ENCODE measurements around the gene P2RX7. TPM values are rescaled to one million over a fixed set of nuclear protein-coding genes. Genes with fewer than 3 reads are reported as not detected.

Gene P2RX7
- total RNA-seq, 1 experiment from 2014 or later: 0.23 TPM

DNA sequence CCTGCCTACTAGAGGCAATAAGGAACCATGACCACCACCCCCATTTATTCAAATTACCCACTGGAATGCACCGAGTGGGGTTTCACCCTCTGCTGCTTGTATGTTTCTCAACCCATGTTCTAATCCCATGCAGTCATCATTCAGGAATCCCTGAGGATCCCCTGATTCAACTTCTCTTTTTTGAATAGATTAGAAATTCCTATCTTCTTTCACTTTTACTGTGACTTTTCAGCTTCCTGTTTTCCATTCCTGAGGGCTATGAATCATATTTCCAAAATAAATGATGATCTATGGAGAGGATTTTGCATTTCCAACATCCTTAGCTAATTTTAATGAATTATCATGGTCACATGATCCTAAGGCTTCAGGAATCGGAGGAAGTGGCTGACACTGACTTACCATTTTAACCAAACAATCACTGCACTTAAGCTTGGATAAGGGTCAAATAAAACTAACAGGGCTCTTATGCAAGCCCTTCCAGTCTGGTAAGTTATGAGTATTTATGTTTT is 57.9 kb downstream of the P2RX7 start:
- in situ Hi-C loops (cut with HindIII; ENCODE audit: low pct_unique_long_range_greater_than_20kb, low sequenced_read_pairs) (no loop called here), intact Hi-C loops (cut with micrococcal nuclease; ENCODE audit: unreplicated experiment) (no loop called here)
- BruUV-seq (replicated peaks): no TSS peak
- DNase-seq (ENCODE audit: low read depth, low spot score) (no peak), ATAC-seq (no peak)
- H3K27me3 ChIP-seq (ENCODE audit: control insufficient read depth, insufficient read depth, low read length): no peaks in the 10 kb centered on the region
- no peak for TF ChIP-seq SIN3A (IDR thresholded peaks at IDR 0.05; ENCODE audit: borderline replicate concordance, insufficient read depth, low read depth, low read length)
- no peak for TF ChIP-seq REST (IDR thresholded peaks at IDR 0.05; ENCODE audit: insufficient read depth in 1 of 2, low read depth in 2 of 2, low read length in 1 of 2)
- TF ChIP-seq TCF7L2 (IDR thresholded peaks at IDR 0.05; ENCODE audit: low read depth, low read length): no peak
- no peak for TF ChIP-seq POLR2AphosphoS5 (IDR thresholded peaks at IDR 0.05; ENCODE audit: low read depth, low read length)
- no peak for TF ChIP-seq CTCF (IDR thresholded peaks at IDR 0.05)
- no peaks in the 10 kb centered on the region for H3K36me3 ChIP-seq (ENCODE audit: control insufficient read depth, insufficient read depth, low read length)
- no peak overlapping the region for H3K4me3 ChIP-seq (ENCODE audit: low read depth in 2 of 2, low read length in 2 of 2)
- ChIA-PET CTCF (no interaction called here), POLR2A (no interaction called here)
- no peak overlapping the region for H3K27ac ChIP-seq (ENCODE audit: low read length)
- H3K4me1 ChIP-seq (ENCODE audit: control insufficient read depth, insufficient read depth, low read length): no peaks in the 10 kb centered on the region
- no peaks in the 10 kb centered on the region for H3K9me3 ChIP-seq (ENCODE audit: control insufficient read depth, insufficient read depth, low read depth, low read length)

- no peak for TF ChIP-seq SIN3A (IDR thresholded peaks at IDR 0.05; ENCODE audit: borderline replicate concordance, insufficient read depth, low read depth, low read length)
- no peak for TF ChIP-seq REST (IDR thresholded peaks at IDR 0.05; ENCODE audit: insufficient read depth in 1 of 2, low read depth in 2 of 2, low read length in 1 of 2)
- TF ChIP-seq CTCF (IDR thresholded peaks at IDR 0.05): no peak
- no peak for TF ChIP-seq TCF7L2 (IDR thresholded peaks at IDR 0.05; ENCODE audit: low read depth, low read length)
- DNase-seq (ENCODE audit: low read depth, low spot score): no peak
- intact Hi-C loops (cut with micrococcal nuclease; ENCODE audit: unreplicated experiment) (no loop called here), in situ Hi-C loops (cut with HindIII; ENCODE audit: low pct_unique_long_range_greater_than_20kb, low sequenced_read_pairs) (no loop called here)
- POLR2A ChIA-PET: interaction anchor here (0.6 kb wide), 1 partner anchor 441 kb away, joined by 10 read pairs; no protein-coding TSS in a partner anchor
- BruUV-seq (replicated peaks): no TSS peak
- H3K36me3 ChIP-seq (ENCODE audit: control insufficient read depth, insufficient read depth, low read length): no peaks in the 10 kb centered on the region
- H3K27me3 ChIP-seq (ENCODE audit: control insufficient read depth, insufficient read depth, low read length): no peaks in the 10 kb centered on the region
- no peak overlapping the region for H3K4me3 ChIP-seq (ENCODE audit: low read depth in 2 of 2, low read length in 2 of 2)
- no peaks in the 10 kb centered on the region for H3K9me3 ChIP-seq (ENCODE audit: control insufficient read depth, insufficient read depth, low read depth, low read length)
- no peaks in the 10 kb centered on the region for H3K4me1 ChIP-seq (ENCODE audit: control insufficient read depth, insufficient read depth, low read length)
- CTCF ChIA-PET: no interaction called here
- H3K27ac ChIP-seq (ENCODE audit: low read length): no peak overlapping the region
- ATAC-seq: no peak
Measured at GRCh38 chr12:121191151-121191550, 58.5 kb downstream of the P2RX7 start.

All from Panc1 (cell line).